WTC11 (cell line): Measurements from ENCODE around the gene JMJD6. TPM values are rescaled to one million over a fixed set of nuclear protein-coding genes. Genes with fewer than 3 reads are reported as not detected.

ENCODE experiments used
- ATAC-seq: fragments of 200-7000 bp; cut with Tn5 transposase; 2 replicates; pipeline ENCODE4 v1.10.0; 2021; ENCODE audit warnings: mild to moderate bottlenecking, moderate library complexity
- CTCF ChIA-PET: fragments of 300-600 bp; sonication (Branson Sonifier 250); formaldehyde crosslinking; loops from one replicate; lab custom pipeline; 2021; ENCODE audit warnings: antibody characterized with exemption; lab: Charles Lee
- POLR2A ChIA-PET: fragments of 350-600 bp; sonication (Branson Sonifier 250); formaldehyde crosslinking; loops from one replicate; lab custom pipeline; 2021; ENCODE audit warnings: antibody characterized with exemption; lab: Charles Lee
- DNase-seq: peaks from one replicate; pipeline ENCODE4 v3.0.0; 2021; ENCODE audit warnings: low spot score
- H3K27ac Mint-ChIP-seq: 2 replicates; pipeline ENCODE4 v1.8.0; 2021; ENCODE audit warnings: mixed read lengths
- H3K27me3 Mint-ChIP-seq: 2 replicates; pipeline ENCODE4 v1.8.0; 2021; ENCODE audit warnings: low read depth, mild to moderate bottlenecking, moderate library complexity, mixed read lengths
- H3K36me3 Mint-ChIP-seq: 2 replicates; pipeline ENCODE4 v1.8.0; 2021; ENCODE audit warnings: mixed read lengths
- H3K4me1 Mint-ChIP-seq: 2 replicates; pipeline ENCODE4 v1.8.0; 2022; ENCODE audit warnings: mixed read lengths
- H3K4me3 Mint-ChIP-seq: 2 replicates; pipeline ENCODE4 v1.8.0; 2021; ENCODE audit warnings: mild to moderate bottlenecking, moderate library complexity, mixed read lengths
- H3K9me3 Mint-ChIP-seq: 2 replicates; pipeline ENCODE4 v1.8.0; 2021; ENCODE audit warnings: mixed read lengths
- ARID4B ChIP-seq: sonication (generic); formaldehyde crosslinking; IDR thresholded peaks from 2 replicates; pipeline ENCODE4 v1.8.0; 2023; ENCODE audit warnings: missing genetic modification reagents, mild to moderate bottlenecking, borderline replicate concordance
- ATF2 ChIP-seq: sonication (generic); formaldehyde crosslinking; IDR thresholded peaks from 2 replicates; pipeline ENCODE4 v1.8.1; 2022; ENCODE audit warnings: low read depth, missing genetic modification reagents, borderline replicate concordance
- ATF3 ChIP-seq: sonication (generic); formaldehyde crosslinking; conservative IDR thresholded peaks from 2 replicates; pipeline ENCODE4 v1.8.1; 2022; ENCODE audit warnings: mild to moderate bottlenecking, missing genetic modification reagents
- EMX1 ChIP-seq: fragments of 250-450 bp; sonication (Bioruptor Pico); IDR thresholded peaks from 2 replicates; pipeline ENCODE4 v1.8.0; 2021; ENCODE audit warnings: mild to moderate bottlenecking
- FOXJ3 ChIP-seq: sonication (generic); formaldehyde crosslinking; IDR thresholded peaks from 2 replicates; pipeline ENCODE4 v1.9.0; 2021; ENCODE audit warnings: missing genetic modification reagents, mild to moderate bottlenecking, borderline replicate concordance
- FOXK1 ChIP-seq: sonication (generic); formaldehyde crosslinking; IDR thresholded peaks from 2 replicates; pipeline ENCODE4 v1.8.0; 2022; ENCODE audit warnings: mild to moderate bottlenecking, moderate library complexity, missing genetic modification reagents
- FOXP4 ChIP-seq: sonication (generic); formaldehyde crosslinking; IDR thresholded peaks from 2 replicates; pipeline ENCODE4 v1.8.0; 2022; ENCODE audit warnings: mild to moderate bottlenecking, missing genetic modification reagents
- HMGXB4 ChIP-seq: sonication (generic); formaldehyde crosslinking; IDR thresholded peaks from 2 replicates; pipeline ENCODE4 v1.8.1; 2023; ENCODE audit warnings: mild to moderate bottlenecking, moderate library complexity, missing genetic modification reagents
- JAZF1 ChIP-seq: fragments of 250-450 bp; sonication (Bioruptor Pico); IDR thresholded peaks from 2 replicates; pipeline ENCODE4 v1.9.0; 2021; ENCODE audit warnings: moderate library complexity, mild to moderate bottlenecking, inconsistent platforms
- KAT7 ChIP-seq: sonication (generic); formaldehyde crosslinking; IDR thresholded peaks from 2 replicates; pipeline ENCODE4 v1.8.1; 2023; ENCODE audit warnings: missing genetic modification reagents, mild to moderate bottlenecking, borderline replicate concordance
- NR3C1 ChIP-seq: sonication (generic); formaldehyde crosslinking; conservative IDR thresholded peaks from 2 replicates; pipeline ENCODE4 v1.8.1; 2023; ENCODE audit warnings: low read depth, mild to moderate bottlenecking, missing genetic modification reagents
- RORB ChIP-seq: fragments of 250-450 bp; sonication (Bioruptor Pico); IDR thresholded peaks from 2 replicates; pipeline ENCODE4 v1.9.0; 2021; ENCODE audit warnings: mild to moderate bottlenecking
- SOX15 ChIP-seq: fragments of 250-450 bp; sonication (Bioruptor Pico); IDR thresholded peaks from 2 replicates; pipeline ENCODE4 v1.9.0; 2021; ENCODE audit warnings: mild to moderate bottlenecking
- TCF7 ChIP-seq: sonication (generic); formaldehyde crosslinking; IDR thresholded peaks from 2 replicates; pipeline ENCODE4 v1.8.0; 2022; ENCODE audit warnings: mild to moderate bottlenecking, low read depth, missing genetic modification reagents, moderate library complexity
- USF1 ChIP-seq: sonication (generic); formaldehyde crosslinking; IDR thresholded peaks from 2 replicates; pipeline ENCODE4 v1.8.0; 2022; ENCODE audit warnings: mild to moderate bottlenecking, missing genetic modification reagents
- ZBTB21 ChIP-seq: sonication (generic); formaldehyde crosslinking; IDR thresholded peaks from 2 replicates; pipeline ENCODE4 v1.8.1; 2023; ENCODE audit warnings: mild to moderate bottlenecking, missing genetic modification reagents, borderline replicate concordance
- ZNF263 ChIP-seq: sonication (generic); formaldehyde crosslinking; IDR thresholded peaks from 2 replicates; pipeline ENCODE4 v1.8.1; 2022; ENCODE audit warnings: low read depth, mild to moderate bottlenecking, moderate library complexity, missing genetic modification reagents
- ZSCAN18 ChIP-seq: fragments of 250-450 bp; sonication (Bioruptor Pico); IDR thresholded peaks from 2 replicates; pipeline ENCODE4 v2.1.2; 2022; ENCODE audit warnings: mild to moderate bottlenecking, moderate library complexity
- total RNA-seq: library from RNA; stranded (reverse); gene quantifications from 3 replicates; pipeline ENCODE4 v1.2.3, GENCODE V29; 2021

JMJD6 gene
- total RNA-seq, 1 experiment from 2014 or later = 21.6 TPM

GRCh38 chr17:76726231-76726775 lies at the start of gene JMJD6 (continued):
- TF ChIP-seq ARID4B (CRISPR knock-in tag) = no peak; the same call in 1 of the 2 replicates
- no peak for TF ChIP-seq NR3C1 (CRISPR knock-in tag)
- no peak for TF ChIP-seq HMGXB4 (CRISPR knock-in tag)

GRCh38 chr17:76775021-76775600 lies 48.7 kb upstream of the JMJD6 start:
- Mint-ChIP-seq H3K27ac (no peak overlapping the region), H3K27me3 (no peaks in the 10 kb centered on the region), H3K36me3 (peaks cover 30% of the 10 kb centered on the region), H3K9me3 (no peaks in the 10 kb centered on the region), H3K4me1 (no peaks in the 10 kb centered on the region), H3K4me3 (no peak overlapping the region)
- ChIA-PET POLR2A (no interaction called here), CTCF (no interaction called here)
- ATAC-seq (no peak), DNase-seq (no peak)
- no peak for TF ChIP-seq EMX1 (CRISPR knock-in tag)
- no peak for TF ChIP-seq ZSCAN18 (CRISPR knock-in tag)
- no peak for TF ChIP-seq ZNF263 (CRISPR knock-in tag)
- TF ChIP-seq HMGXB4 (CRISPR knock-in tag) = no peak
- no peak for TF ChIP-seq USF1 (CRISPR knock-in tag)
- TF ChIP-seq FOXK1 (CRISPR knock-in tag) = no peak
- TF ChIP-seq ATF2 (CRISPR knock-in tag) = no peak
- no peak for TF ChIP-seq JAZF1
- TF ChIP-seq SOX15 (CRISPR knock-in tag) = no peak
- no peak for TF ChIP-seq KAT7
- no peak for TF ChIP-seq FOXP4 (CRISPR knock-in tag)
- TF ChIP-seq RORB (CRISPR knock-in tag) = no peak
- TF ChIP-seq ATF3 (CRISPR knock-in tag) = no peak
- TF ChIP-seq FOXJ3 (CRISPR knock-in tag) = no peak
- TF ChIP-seq ZBTB21 = no peak
- TF ChIP-seq TCF7 (CRISPR knock-in tag) = no peak
